ENCODE results near the gene PIAS3. TPM values are rescaled to one million over a fixed set of nuclear protein-coding genes. Genes with fewer than 3 reads are reported as not detected.
A peak's percentile ranks its signal among the peaks of the same experiment; 100 is the strongest.

PIAS3 gene
- total and polyA plus RNA-seq, 2 donors (not counting 3 experiments of a cell fraction or from before 2014, with no cell fraction given), result 50.1 to 71.8 TPM

- Histone ChIP-seq H3K9ac (replicated peaks; ENCODE audit: extremely low read depth, insufficient read depth, low read length) (peak overlapping the region; percentile 30), H3K4me2 (ENCODE audit: insufficient read depth, low read length) (peak overlapping the region; percentile 55), H3K27me3 (ENCODE audit: control insufficient read depth in 2 of 2, insufficient read depth in 2 of 2, low read length in 2 of 2) (no peaks in the 10 kb centered on the region), H3K4me1 (ENCODE audit: control insufficient read depth, extremely low read depth, insufficient read depth, low read length) (peaks cover 35% of the 10 kb centered on the region), H3K36me3 (ENCODE audit: control insufficient read depth in 2 of 2, extremely low read depth in 1 of 2, insufficient read depth in 2 of 2, low read length in 2 of 2) (peaks cover 2 to 6% of the 10 kb centered on the region in 2 experiments), H3K4me3 (replicated peaks in 1 of 3; ENCODE audit: insufficient read depth in 1 of 3, low read depth in 1 of 3, low read length in 3 of 3) (no peak overlapping the region), H3K27ac (ENCODE audit: insufficient read depth, low read depth, low read length) (peak overlapping the region; percentile 58), H3K9me3 (replicated peaks; ENCODE audit: control insufficient read depth, insufficient read depth, low read length) (no peaks in the 10 kb centered on the region), H2AFZ (ENCODE audit: low read depth, low read length) (peak overlapping the region; percentile 52), H3K79me2 (ENCODE audit: control insufficient read depth, insufficient read depth, low read length) (no peaks in the 10 kb centered on the region), H3K9me1 (replicated peaks; ENCODE audit: control insufficient read depth, extremely low read depth, insufficient read depth, low read length) (no peaks in the 10 kb centered on the region), H4K20me1 (replicated peaks; ENCODE audit: control insufficient read depth, extremely low read depth, insufficient read depth, low read length) (no peaks in the 10 kb centered on the region)
- ChIA-PET CTCF (interaction anchor here (0.7 to 8.9 kb wide), 28 partner anchors 8 to 145 kb away, joined by 3 to 280 read pairs (median 12); partner anchors contain the start of genes ANKRD34A, ITGA10, LIX1L and NUDT17), POLR2A (interaction anchor here (0.7 to 3.7 kb wide), 5 partner anchors 15 to 67 kb away, joined by 6 to 28 read pairs (median 7); partner anchors contain the start of genes ITGA10, LIX1L and PIAS3)
- intact Hi-C loops (cut with micrococcal nuclease), result loop anchor here (1.0 to 5.0 kb wide), 7 partner anchors 19 to 122 kb away; partner anchors contain the start of genes ITGA10, PIAS3 and RBM8A
- BruUV-seq (replicated peaks), result no TSS peak
- dilution Hi-C loops (cut with MboI; ENCODE audit: extremely low pct_ligation_motif_present, low sequenced_read_pairs), result no loop called here
- FAIRE-seq, result no peak
- TF ChIP-seq POLR2AphosphoS5 (IDR thresholded peaks at IDR 0.05; ENCODE audit: insufficient read depth, low read depth, low read length) (peak; percentile 44), FOS (IDR thresholded peaks at IDR 0.05; ENCODE audit: borderline replicate concordance, insufficient read depth, low read length) (no peak), JUN (IDR thresholded peaks at IDR 0.05; ENCODE audit: borderline replicate concordance, insufficient read depth, insufficient read length, low read depth) (no peak), POLR2A (IDR thresholded peaks at IDR 0.05; ENCODE audit: low read depth, low read length) (peak; percentile 33), GATA2 (IDR thresholded peaks at IDR 0.05; ENCODE audit: insufficient read depth, insufficient read length, low read depth, low read length) (peak; percentile 25), MYC (IDR thresholded peaks at IDR 0.05; ENCODE audit: low read depth, low read length) (no peak)
- DNase-seq (ENCODE audit: low read depth, low spot score), result peak; percentile 72
Observed at GRCh38 chr1:145891143-145891542, 32.3 kb upstream of the PIAS3 start.

- Histone ChIP-seq H3K9ac (replicated peaks; ENCODE audit: extremely low read depth, insufficient read depth, low read length) (no peak overlapping the region), H3K4me1 (ENCODE audit: control insufficient read depth, extremely low read depth, insufficient read depth, low read length) (peaks cover 43% of the 10 kb centered on the region), H3K9me1 (replicated peaks; ENCODE audit: control insufficient read depth, extremely low read depth, insufficient read depth, low read length) (no peaks in the 10 kb centered on the region), H3K27ac (ENCODE audit: insufficient read depth, low read depth, low read length) (no peak overlapping the region), H3K27me3 (ENCODE audit: control insufficient read depth in 2 of 2, insufficient read depth in 2 of 2, low read length in 2 of 2) (no peaks in the 10 kb centered on the region), H3K9me3 (replicated peaks; ENCODE audit: control insufficient read depth, insufficient read depth, low read length) (no peaks in the 10 kb centered on the region), H3K4me2 (ENCODE audit: insufficient read depth, low read length) (no peak overlapping the region), H3K36me3 (ENCODE audit: control insufficient read depth in 2 of 2, extremely low read depth in 1 of 2, insufficient read depth in 2 of 2, low read length in 2 of 2) (peaks cover 0 to 2% of the 10 kb centered on the region in 2 experiments), H3K4me3 (replicated peaks in 1 of 3; ENCODE audit: insufficient read depth in 1 of 3, low read depth in 1 of 3, low read length in 3 of 3) (no peak overlapping the region), H4K20me1 (replicated peaks; ENCODE audit: control insufficient read depth, extremely low read depth, insufficient read depth, low read length) (no peaks in the 10 kb centered on the region), H3K79me2 (ENCODE audit: control insufficient read depth, insufficient read depth, low read length) (no peaks in the 10 kb centered on the region), H2AFZ (ENCODE audit: low read depth, low read length) (no peak overlapping the region)
- TF ChIP-seq JUN (IDR thresholded peaks at IDR 0.05; ENCODE audit: borderline replicate concordance, insufficient read depth, insufficient read length, low read depth), result no peak
- TF ChIP-seq POLR2AphosphoS5 (IDR thresholded peaks at IDR 0.05; ENCODE audit: insufficient read depth, low read depth, low read length), result no peak
- TF ChIP-seq, protein P1, sequence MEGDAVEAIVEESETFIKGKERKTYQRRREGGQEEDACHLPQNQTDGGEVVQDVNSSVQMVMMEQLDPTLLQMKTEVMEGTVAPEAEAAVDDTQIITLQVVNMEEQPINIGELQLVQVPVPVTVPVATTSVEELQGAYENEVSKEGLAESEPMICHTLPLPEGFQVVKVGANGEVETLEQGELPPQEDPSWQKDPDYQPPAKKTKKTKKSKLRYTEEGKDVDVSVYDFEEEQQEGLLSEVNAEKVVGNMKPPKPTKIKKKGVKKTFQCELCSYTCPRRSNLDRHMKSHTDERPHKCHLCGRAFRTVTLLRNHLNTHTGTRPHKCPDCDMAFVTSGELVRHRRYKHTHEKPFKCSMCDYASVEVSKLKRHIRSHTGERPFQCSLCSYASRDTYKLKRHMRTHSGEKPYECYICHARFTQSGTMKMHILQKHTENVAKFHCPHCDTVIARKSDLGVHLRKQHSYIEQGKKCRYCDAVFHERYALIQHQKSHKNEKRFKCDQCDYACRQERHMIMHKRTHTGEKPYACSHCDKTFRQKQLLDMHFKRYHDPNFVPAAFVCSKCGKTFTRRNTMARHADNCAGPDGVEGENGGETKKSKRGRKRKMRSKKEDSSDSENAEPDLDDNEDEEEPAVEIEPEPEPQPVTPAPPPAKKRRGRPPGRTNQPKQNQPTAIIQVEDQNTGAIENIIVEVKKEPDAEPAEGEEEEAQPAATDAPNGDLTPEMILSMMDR (IDR thresholded peaks at IDR 0.05; ENCODE audit: extremely low read depth in 1 of 2, insufficient read depth in 1 of 2, low read depth in 1 of 2, low read length in 2 of 2), result no peak
- no peak for TF ChIP-seq FOS (IDR thresholded peaks at IDR 0.05; ENCODE audit: borderline replicate concordance, insufficient read depth, low read length)
- TF ChIP-seq, protein P2, sequence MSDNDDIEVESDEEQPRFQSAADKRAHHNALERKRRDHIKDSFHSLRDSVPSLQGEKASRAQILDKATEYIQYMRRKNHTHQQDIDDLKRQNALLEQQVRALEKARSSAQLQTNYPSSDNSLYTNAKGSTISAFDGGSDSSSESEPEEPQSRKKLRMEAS (IDR thresholded peaks at IDR 0.05; ENCODE audit: insufficient read depth, insufficient read length), result no peak
- TF ChIP-seq MYC (IDR thresholded peaks at IDR 0.05; ENCODE audit: low read depth, low read length), result no peak
- TF ChIP-seq EZH2 (IDR thresholded peaks at IDR 0.05; ENCODE audit: borderline replicate concordance, low read depth, low read length, severe bottlenecking), result no peak
- no peak for TF ChIP-seq GATA2 (IDR thresholded peaks at IDR 0.05; ENCODE audit: insufficient read depth, insufficient read length, low read depth, low read length)
- no peak for TF ChIP-seq POLR2A (IDR thresholded peaks at IDR 0.05; ENCODE audit: low read depth, low read length)
- no peak for FAIRE-seq
- CTCF ChIA-PET, result interaction anchor here (0.6 to 8.9 kb wide), 4 partner anchors 19 to 149 kb away, joined by 4 to 280 read pairs (median 94); partner anchors contain the start of genes ITGA10 and NUDT17
- BruUV-seq (replicated peaks), result no TSS peak
- POLR2A ChIA-PET, result no interaction called here
- dilution Hi-C loops (cut with MboI; ENCODE audit: extremely low pct_ligation_motif_present, low sequenced_read_pairs) (no loop called here), intact Hi-C loops (cut with micrococcal nuclease) (loop anchor here (5.0 kb wide), 1 partner anchor 38 kb away; the partner anchor contains the start of gene RBM8A)
- no peak for DNase-seq (ENCODE audit: low read depth, low spot score)
Observed at GRCh38 chr1:145889722-145890121, 30.8 kb upstream of the PIAS3 start.
